ENCODE measurements around the gene SPDYC.

Gene SPDYC, protein sequence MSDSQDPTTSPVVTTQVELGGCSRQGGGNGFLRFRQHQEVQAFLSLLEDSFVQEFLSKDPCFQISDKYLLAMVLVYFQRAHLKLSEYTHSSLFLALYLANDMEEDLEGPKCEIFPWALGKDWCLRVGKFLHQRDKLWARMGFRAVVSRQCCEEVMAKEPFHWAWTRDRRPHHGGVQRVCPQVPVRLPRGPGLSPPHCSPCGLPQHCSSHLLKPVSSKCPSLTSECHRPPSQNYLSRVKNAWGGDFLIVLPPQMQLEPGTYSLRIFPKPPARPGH

GRCh38 chr11:65170058-65170534 lies at the start of gene SPDYC:
Gene SPDYC, plus strand, starts transcription at chr11:65170233. Its CDS starts 1,125 bp downstream, at chr11:65171358.
- no peak for DNase-seq

- DNase-seq, result no peak
Measured at GRCh38 chr11:65120831-65121230, 49.2 kb upstream of the SPDYC start.

DNA sequence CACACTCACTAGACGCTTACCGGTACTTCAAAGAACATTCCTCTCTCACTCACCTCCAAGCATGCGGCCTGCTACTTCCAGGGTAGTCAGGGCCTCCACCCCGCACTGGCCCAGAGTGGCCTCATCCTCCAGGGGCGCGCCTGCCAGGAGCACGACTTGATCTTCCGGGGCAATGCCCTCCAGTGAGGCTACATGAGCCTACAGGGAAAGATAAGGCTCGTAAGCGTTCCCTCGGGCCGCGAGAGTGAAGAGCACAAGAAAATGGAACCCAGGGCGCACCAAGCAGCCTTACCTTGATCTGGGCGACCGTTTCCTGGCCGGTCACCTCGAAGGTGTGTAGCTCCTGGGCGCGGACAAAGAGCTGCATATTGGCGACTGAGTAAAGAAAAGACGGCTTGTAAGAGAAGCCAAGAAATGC lies 48.6 kb upstream of the SPDYC start:
- DNase-seq, result peak; percentile 47

DNA sequence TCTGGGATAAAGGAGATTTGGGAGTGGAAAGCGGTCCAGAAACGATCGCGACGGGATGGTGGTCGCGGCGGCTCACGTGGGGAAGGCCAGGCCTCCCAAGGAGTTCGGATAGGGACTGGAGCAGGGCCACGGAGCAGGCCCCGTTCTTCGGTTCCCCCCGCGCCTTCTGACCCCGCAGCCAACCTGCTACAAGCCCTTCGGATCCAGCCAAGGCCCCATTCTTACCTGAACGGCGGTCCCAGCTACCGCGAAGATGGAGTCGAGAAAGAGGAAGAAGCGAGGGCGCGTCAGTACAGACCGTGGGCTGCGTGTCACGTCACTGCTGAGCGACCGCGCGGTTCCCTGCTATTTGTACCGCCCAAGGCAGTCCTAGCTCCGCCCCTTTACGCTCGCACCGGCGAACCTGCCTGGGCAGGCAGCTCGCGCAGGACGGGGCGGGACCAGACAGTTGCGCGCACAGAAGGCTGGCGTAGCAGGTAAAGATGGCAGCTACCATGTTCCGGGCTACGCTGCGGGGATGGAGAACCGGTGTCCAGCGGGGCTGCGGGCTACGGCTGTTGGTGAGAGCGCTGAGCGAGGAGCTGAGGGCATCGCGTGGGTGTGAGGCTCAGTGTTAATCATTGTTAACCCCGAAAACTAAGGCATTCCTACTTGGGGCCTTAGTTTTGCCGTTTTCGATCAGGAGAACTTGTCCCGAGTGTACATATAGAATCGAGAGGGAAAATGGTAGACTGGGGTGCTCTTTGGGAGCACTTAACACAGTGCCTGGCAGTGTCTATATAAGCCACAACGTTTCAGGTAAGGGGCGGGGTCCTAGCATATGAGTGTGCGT lies 48.0 kb upstream of the SPDYC start, which contains the start of the genes FAU and MRPL49:
Gene FAU (minus strand): TSS at position 270 of the 832 bp plus-strand sequence. CDS start 321 bp downstream, outside the sequence.
Gene MRPL49 (plus strand): TSS at position 457 of the 832 bp plus-strand sequence. CDS start 26 bp downstream, at position 483.
- peak; percentile 99 for DNase-seq

DNA sequence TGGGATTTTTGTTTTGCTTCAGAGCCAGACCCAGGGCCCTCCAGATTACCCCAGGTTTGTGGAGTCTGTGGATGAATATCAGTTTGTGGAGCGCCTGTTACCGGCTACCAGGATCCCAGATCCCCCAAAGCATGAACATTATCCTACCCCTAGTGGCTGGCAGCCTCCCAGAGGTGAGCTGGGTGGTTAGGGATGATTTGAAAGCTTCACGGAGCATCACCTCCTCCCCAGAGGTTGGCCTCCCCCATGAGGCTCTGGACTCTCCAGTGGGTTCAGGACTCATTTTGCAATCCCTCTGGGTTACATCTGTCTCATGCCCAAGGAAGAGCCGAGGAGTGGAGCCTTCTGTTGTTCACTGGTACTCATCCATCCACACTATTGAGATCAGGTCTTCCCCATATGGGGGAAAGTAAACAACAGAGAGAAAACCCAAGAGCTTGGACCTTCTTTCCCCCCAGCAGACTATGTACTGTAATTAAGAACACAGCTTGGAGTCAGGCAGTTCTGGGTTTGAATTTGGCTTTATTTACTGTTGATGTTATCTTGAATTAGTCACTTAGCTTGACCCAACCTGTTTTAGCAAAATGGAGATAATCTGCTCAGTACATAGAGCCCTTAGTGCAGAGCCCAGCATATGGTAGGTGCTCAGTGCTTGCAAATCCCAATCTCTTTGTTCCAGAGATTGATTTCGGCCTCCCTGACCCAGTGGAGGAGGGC lies 45.4 kb upstream of the SPDYC start:
- DNase-seq, result no peak

GRCh38 chr11:65125197-65126056 lies 44.6 kb upstream of the SPDYC start:
- no peak for DNase-seq

GRCh38 chr11:65126624-65127274 lies 43.3 kb upstream of the SPDYC start:
- no peak for DNase-seq

DNA sequence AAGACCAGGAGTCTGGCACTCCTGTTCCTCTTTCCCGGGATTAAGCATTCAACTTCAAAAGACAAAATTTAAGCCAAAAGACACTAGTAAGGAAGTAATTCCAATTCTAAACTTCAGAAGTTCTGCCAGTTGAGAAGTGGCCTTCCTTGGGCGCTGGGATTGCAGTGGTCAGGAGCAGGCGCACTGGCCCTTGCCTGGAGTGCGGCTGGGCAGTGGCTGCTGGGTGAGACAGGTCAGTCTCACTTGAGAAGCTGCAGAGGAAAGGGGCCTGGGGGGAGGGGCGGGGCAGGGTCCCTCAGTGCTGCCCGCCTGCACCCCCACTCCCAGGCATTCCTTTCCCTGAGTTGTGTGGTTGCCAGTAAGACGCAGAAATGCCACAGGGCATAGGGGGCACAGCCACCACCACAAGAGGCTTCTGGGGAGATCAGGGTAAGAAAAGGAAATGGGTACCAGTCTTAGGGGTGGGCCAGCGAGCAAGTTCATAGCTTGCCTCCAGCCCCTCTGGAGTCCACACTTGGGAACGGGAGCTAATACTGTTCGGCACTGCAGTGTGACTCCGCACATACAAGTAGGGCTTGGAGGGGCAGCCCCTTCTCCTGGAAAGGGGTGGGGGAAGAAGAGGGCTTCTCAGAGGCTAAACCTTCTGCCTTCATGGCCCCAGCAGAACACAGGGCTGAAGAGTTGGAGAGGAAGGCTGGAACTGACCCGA lies 42.4 kb upstream of the SPDYC start:
- DNase-seq, result no peak

DNA sequence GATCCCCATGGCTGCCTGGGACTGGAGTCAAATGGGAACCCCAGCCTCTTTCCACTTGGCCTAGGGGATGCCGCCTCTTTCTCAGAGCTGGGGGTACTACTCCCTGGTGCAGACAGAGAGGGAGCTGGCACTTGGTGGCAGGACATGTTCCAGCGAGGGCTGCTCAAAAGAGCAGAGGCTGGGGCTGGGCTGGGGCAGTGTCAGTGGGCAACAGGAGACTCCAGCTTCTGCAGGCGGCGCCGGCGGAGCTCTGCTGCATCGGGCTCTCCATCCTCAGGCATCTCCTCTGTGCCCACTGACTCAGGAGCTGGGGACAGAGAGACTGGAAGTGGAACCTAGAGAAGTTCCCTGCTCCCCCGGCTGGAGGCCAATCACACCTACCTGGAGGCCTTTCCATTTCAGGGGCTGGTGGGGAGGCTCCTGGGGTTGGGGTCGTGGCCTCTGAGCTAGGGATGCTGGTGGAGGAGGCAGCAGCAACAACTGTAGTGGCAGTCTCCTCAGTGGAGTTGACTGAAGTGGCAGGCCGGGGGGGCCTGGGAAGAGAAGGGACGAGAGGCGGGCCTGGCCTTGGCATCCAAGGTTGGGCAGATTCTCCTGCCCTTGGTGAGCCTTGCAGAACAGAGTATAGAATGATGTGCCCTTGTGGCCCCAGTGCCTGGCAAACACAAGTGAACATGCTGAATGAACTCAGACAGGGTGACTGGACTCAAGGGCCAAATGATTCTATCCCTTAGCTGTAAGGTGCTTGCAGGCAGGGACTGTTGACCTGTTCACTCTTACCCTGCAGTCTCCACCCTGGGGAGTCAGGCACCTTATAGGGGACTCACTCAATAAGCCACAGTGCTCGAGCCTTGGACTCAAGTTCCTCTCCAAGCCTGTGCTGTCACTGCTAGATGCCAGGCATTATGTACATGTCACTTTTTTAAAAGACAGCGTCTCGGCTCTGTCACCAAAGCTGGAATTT lies 41.6 kb upstream of the SPDYC start:
- DNase-seq, result no peak

DNA sequence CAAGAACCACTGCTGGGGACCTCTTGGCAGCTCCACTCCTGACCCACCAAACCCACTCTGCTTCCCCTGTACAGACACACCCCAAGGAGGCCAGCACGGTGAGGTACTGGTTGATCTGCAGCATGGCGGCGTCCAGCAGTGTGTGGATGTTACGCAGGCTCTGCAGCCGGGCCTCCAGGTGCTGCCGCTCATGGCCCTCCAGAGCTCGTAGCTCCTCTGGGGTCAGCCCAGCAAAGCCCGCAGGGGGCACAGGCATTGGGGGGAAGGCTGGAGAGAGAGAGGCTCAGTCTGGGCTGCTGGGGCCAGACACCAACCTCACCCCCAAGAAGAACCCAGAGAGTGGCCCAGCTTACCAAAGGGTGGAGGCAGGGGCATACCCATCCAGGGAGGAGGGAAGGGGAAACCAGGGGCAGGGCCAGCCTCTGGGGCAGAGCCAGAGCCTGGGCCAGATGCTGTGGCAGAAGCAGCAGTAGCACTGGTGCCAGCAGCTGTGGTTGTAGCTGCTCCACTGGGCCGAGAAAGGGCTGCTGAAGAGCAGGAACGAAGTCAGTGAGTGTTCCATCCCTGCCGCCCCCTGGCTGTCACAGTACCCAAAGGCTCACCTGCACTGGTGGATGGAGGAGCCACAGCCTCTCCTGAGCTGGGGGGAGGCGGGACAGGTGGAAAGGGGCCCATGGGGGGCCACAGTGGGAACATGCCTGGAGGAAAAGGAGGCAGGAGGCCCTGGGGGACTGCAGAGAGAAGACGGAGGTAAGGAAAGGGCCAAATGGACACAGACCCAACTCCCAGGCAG lies 40.2 kb upstream of the SPDYC start:
- no peak for DNase-seq

DNA sequence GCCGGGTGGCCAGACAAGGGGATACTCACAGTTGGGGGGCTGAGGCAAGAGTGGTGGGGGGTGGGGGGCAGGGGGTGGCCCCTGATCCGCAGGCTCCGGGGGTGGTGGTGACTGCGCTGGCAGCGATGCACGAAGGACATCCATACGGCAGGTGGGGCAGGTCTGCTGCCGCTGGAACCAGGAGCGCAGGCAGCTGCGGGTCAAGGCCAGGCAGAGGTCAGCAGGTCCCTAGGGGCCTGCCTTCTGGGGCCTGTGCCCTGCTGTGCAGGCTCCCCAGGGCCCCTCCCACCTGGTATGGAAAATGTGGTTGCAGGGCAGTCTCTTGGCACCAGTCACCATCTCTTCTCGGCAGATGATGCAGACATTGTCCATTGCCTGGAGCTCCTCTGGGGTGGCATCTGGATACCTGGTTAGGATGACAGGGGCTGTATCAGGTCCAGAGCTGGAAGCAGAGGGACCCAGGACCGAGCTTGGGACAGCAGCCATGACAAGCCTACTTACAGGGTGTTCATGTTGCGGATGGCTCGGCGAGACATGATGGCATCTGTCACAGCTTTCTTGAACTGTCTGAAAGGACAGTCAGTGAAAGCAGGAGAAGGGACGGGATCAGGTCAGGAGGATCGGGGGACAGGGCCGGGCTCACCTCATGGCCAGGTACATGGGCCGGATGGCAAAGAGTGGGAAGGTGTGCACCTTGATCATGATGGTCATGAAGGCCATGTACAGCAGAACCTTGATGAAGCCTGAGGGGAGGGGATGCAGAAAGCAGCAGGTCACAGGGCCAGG lies 39.2 kb upstream of the SPDYC start:
- DNase-seq, result no peak

DNA sequence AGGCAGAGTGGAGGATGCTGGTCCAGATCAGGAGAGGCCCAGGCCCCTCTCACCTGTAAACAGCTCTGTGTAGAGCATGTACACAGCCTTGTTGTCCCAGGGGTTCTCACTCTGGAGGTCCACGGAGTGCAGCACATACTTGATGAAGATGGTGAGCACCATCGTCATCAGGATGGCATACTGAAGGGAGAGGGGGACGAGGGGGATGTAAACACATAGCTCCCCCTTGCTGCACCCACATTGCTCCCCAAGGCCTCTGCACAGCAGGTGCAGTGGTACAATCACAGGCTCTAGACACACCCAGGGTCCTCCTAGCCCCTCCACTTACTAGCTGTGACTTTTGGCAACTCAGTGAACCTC lies 38.6 kb upstream of the SPDYC start:
- no peak for DNase-seq

DNA sequence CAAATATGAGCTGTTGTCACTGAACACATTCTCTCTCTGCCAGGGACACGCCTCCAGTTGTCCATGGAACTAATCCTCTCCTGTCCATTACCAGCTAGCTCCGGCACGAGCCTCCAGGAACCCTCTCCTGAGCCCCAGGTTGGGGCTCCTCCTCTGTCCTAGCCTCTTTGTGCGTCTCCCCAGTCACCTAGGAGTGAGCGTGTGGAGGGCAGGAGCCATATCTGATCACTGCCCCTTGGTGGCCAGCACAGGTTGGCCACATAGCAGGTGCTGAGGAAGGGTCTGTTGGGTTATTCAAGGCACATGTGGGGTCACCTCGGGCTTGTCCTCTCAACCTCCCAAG lies 38.2 kb upstream of the SPDYC start:
- DNase-seq, result no peak

DNA sequence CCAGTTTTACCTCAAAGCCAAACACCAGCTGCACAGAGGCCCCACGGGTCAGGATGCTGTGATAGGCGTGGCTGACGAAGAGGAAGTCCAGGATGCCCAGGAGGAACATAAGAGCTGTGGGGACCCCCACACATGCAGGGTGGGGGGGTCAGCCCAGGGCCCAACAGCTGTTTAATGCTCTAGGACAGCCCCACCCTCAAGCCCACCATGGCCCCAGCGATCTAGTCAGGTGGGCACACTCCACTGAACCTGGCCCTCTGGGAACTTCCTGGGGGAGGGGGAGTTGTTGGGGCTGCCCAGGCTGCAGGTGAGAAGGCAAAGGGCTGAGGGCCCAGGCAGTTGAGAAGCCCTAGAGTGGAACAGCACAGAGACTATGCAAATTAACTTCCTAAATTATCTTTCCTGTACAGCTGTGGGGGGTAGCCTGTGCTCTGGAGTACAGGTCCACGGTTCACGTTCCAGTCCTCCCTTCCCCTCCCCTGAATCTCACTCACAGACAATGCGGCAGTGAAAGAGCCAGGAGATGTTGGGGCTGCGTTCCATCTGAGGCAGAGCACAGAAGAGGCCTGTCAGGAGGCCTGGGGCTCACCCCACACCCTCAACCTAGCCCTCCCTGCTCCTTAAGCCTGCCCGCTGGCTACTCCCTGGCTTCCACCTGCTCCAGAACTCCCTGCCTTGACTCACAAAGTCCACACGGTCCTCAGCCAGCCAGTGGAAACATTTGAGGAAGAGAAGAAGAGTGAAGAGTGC lies 37.6 kb upstream of the SPDYC start:
- DNase-seq, result no peak

- peak; percentile 57 for DNase-seq
Measured at GRCh38 chr11:65132988-65133700, 36.9 kb upstream of the SPDYC start.

- DNase-seq, result no peak
Measured at GRCh38 chr11:65133724-65134123, 36.3 kb upstream of the SPDYC start.
